Measurements from ENCODE around the gene RNF121.

Gene RNF121

DNA sequence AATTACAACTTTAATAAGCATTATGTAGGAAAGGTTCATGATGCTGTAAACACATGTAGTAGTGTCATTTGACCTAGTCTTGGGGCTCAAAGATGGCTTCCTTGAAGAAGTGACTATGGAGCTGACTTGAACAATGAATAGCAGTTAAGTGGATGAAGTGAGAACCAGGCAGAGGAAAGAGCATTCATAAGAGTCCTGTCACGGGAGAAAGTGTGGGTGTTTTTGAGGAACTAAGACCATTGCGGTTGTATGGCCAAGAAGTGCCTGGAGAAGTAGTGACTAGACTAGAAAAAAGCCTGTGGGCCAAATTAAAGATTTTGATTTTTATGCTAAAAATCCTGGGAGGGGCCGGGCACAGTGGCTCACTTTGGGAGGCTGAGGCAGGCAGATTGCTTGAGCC lies 62.6 kb downstream of the RNF121 start:
- no peak for DNase-seq

DNA sequence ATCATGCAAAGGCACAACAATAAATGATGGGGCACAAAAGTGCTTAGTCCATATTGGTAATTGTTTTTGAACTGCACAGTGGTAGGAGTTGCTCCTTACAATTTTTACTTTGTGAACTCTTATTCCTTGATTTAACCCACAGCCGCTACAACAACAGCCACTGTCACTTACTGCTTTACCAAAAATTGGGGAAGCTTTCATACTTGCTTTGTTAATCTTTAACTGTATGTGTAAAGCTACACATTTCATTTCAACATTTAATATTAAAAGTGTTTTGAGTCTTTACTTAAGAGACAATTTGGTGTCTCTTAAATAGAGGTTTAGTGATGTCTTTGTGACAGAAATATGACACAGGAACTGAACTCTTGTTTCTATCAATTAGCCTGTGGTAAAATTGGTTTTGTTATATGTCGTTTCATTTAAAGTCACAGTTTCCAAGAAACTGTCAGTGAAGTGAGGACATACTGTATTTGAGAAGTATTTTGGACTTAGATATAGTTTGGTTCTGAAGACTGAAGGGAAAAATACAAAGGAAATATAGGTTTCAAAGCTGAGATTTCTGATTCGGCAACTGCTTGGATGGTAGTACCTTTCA lies 63.4 kb downstream of the RNF121 start:
- no peak for DNase-seq

DNA sequence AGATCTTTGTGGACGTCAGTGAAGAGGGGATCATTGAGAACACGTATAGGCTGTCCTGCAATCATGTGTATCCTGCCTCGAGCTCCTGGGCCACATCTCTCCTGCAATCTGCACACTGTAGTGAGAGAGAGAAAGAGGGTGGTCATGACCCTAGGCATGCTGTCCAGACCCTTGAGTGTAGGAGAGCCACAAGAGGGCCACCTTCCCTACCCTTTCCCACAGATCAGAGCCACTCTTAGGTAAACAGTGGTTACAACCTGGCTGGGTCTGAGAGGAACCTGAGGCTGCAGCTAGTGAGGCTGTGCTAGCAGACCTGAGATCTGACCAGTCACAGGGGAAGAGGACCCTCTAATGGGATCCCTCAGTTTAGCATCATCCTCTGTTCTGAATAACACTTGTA lies 65.9 kb downstream of the RNF121 start:
- DNase-seq, result no peak

- DNase-seq, result no peak
Observed at GRCh38 chr11:71995726-71996291, 67.0 kb downstream of the RNF121 start.

GRCh38 chr11:71996517-71996916 lies 67.7 kb downstream of the RNF121 start:
- no peak for DNase-seq

GRCh38 chr11:71996946-71997345 lies 68.1 kb downstream of the RNF121 start:
- no peak for DNase-seq

DNA sequence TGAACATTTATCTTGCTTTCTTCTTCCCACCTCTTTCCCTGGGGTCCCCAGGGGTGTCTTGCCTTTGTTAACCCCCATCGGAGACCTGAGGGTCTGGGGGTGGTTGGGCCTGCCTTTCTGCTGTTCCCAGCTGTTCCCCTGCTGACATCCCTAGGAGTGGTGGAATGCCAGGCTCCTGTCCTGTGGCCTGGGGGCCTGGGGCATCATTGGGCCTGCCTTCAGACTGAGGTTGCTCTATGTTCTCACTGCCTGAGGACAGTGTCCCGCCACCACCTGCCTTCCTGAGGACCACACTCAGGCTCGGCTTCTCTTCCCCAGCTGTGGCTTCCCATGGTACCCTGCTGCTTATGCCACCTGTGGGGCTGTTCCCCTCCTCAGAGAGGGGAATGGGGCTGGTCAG lies 68.7 kb downstream of the RNF121 start:
- DNase-seq, result no peak

- no peak for DNase-seq
Observed at GRCh38 chr11:71998061-71998460, 69.2 kb downstream of the RNF121 start.

DNA sequence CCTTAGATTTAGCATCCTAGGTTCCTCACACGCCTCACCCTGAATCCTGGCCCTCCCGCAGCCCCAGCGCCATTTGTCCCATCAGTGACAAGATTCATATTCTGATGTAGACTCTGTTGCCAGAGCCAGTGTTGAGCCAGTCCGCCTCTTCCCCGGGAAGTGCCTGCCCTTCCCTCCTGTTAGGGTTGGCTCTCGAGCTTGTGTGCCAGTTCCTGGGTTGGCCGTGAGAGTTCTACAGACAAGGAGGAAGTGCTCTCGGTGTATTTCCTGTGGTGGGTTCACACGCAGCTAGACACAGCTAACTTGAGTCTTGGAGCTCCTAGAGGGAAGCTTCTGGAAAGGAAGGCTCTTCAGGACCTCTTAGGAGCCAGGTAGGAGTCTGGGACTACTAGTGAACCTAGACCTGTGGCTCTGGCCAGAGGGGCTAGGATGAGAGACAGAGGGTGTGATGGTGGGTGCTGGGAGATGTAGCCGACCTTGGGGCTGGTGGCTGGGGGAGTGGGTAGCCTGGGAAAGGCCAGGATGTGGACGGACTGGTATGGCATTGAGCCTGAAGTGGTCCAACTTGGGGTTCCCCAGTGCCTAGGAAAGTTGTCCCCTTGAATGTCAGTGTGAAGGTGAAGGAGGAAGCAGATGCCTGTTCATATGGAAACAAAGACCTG lies 69.9 kb downstream of the RNF121 start, which contains the start of gene IL18BP:
TSS of gene IL18BP (plus strand) at position 261 of the 662 bp plus-strand sequence. CDS start 1,076 bp downstream, outside the sequence.
- DNase-seq, result no peak

DNA sequence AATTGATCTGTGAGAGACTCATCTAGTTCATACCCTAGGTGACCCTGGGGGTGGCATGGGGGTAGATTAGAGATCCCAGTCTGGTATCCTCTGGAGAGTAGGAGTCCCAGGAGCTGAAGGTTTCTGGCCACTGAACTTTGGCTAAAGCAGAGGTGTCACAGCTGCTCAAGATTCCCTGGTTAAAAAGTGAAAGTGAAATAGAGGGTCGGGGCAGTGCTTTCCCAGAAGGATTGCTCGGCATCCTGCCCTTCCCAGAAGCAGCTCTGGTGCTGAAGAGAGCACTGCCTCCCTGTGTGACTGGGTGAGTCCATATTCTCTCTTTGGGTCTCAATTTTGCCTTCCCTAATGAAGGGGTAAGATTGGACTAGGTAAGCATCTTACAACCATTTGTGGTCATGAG lies 70.5 kb downstream of the RNF121 start:
- DNase-seq, result no peak

- DNase-seq, result no peak
Observed at GRCh38 chr11:71999798-72000197, 71.0 kb downstream of the RNF121 start.

- no peak for DNase-seq
Observed at GRCh38 chr11:72000202-72000867, 71.5 kb downstream of the RNF121 start.

GRCh38 chr11:72001285-72001684 lies 72.4 kb downstream of the RNF121 start:
- no peak for DNase-seq

GRCh38 chr11:72001834-72002591 lies 73.2 kb downstream of the RNF121 start:
- no peak for DNase-seq

DNA sequence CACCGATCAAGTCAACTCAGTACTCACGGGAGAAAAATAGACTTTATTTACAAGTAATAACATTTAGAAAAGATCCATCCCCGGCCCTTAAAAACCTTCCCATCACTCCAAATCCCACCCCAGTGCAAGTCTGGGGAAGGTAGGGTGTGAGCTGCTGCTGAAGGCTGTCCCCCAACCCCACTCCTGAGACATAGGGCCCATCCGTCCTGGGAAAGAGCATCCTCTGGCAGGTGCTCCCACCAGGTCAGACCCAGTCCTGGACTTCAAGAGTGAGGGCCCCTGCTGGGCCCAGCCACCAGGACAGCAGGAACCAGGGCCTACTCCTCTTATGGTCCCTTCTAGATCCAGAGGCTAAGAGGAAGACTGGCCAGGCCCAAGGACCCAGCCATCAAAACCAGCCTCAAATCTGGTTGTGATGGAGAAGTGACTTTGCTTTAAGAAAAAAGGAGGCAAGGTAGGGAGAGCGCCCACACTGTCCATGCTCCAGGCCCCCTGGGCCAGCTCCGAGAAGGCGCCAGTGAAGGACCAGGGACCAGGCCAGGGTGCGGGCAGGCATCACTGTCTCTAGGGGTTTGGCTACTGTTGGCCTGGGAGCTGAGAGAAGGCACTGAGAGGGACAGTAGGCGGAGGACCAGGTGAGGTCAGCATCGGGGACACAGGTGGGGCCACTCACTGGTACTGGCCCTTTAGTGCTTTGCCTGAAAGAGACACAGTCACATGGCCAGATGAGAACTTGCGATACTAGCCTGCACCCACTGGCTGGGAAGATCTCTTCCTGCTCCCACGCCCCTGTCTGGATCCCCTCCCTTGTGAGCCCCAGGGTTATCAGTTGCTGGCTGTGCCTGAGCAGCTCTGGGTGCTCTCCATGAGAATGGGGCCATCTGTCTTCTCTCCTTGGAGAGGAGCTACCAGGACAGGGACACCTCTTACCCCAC lies 74.3 kb downstream of the RNF121 start:
- DNase-seq, result no peak

GRCh38 chr11:72003776-72004171 lies 74.9 kb downstream of the RNF121 start:
- DNase-seq, result no peak

- no peak for DNase-seq
Observed at GRCh38 chr11:72004515-72005346, 75.9 kb downstream of the RNF121 start.

DNA sequence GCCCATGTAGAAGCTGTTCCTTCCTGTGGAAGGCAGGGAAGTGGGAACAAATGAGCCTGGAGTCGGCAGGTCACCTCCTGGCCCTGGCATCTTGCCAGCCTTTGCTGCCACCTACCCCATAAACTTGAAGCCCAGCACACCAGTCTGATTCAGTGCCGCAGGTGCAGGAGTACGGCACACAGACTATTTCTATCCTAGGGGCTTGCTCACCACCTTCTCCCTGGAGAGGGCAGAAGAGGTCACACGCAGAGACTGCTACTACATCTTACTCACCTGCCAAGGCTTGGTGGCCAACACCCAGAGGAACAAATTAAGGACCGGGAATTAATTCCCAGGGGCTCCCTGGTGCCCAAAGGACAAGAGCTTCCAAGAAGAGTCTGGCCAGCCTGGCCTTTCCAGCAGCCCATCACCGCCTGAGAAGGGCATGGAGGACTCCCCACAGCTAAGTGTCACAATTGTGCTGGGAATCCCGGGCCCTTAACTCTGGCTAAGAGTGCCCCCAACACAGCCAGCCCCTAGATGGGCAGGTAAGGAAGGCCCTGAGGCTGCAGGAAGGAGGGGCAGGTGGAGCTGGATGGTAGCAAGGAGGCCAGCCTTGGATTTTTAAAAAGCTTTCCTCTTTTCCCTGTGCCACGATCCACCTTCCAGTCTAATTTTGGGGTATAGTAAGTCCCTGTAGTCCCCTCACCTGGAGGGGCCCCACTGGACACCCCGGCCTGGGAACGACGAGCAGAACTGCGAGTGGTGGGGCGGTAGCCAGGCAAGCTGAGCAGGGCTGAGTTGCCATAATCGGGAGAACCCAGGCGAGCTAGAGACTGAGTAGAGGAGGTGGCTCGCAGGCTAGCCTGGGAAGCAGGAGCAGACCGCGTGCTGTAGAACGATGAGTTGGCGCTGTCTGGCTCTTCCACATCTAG lies 76.8 kb downstream of the RNF121 start:
- no peak for DNase-seq

GRCh38 chr11:72006309-72007088 lies 77.7 kb downstream of the RNF121 start:
- no peak for DNase-seq
